NCI-H2107 treated with DMSO at 0.1 percent for 48 hours (cell line): ENCODE measurements around the gene RBMX2.

ENCODE experiments used
- DNase-seq: peaks from one replicate; lab custom pipeline; 2025; ENCODE audit not compliant: unreplicated experiment; lab: John Stamatoyannopoulos, UW

RBMX2 gene

GRCh38 chrX:130444641-130445336, 43.0 kb downstream of the RBMX2 start:
- no peak for DNase-seq

GRCh38 chrX:130446974-130447373, 45.2 kb downstream of the RBMX2 start:
- DNase-seq = no peak
